ENCODE results near the gene RPS6KA2. TPM values are rescaled to one million over a fixed set of nuclear protein-coding genes. Genes with fewer than 3 reads are reported as not detected.

Gene RPS6KA2
- total RNA-seq, 1 donor from 2014 or later, result 12.3 TPM

GRCh38 chr6:166551754-166552495, 75.1 kb downstream of the RPS6KA2 start:
- peaks cover 6% of the 10 kb centered on the region for H3K4me1 Mint-ChIP-seq
- no peak for TF ChIP-seq CTCF (IDR thresholded peaks at IDR 0.05; ENCODE audit: unreplicated experiment)
- no peaks in the 10 kb centered on the region for H3K27me3 Mint-ChIP-seq (ENCODE audit: low read depth)
- H3K27ac Mint-ChIP-seq, result no peak overlapping the region
- H3K36me3 Mint-ChIP-seq, result no peaks in the 10 kb centered on the region
- no peak overlapping the region for H3K4me3 Mint-ChIP-seq
- DNase-seq (ENCODE audit: low spot score in 2 of 2, unreplicated experiment in 2 of 2), result no peak
- H3K9me3 Mint-ChIP-seq, result no peaks in the 10 kb centered on the region

DNA sequence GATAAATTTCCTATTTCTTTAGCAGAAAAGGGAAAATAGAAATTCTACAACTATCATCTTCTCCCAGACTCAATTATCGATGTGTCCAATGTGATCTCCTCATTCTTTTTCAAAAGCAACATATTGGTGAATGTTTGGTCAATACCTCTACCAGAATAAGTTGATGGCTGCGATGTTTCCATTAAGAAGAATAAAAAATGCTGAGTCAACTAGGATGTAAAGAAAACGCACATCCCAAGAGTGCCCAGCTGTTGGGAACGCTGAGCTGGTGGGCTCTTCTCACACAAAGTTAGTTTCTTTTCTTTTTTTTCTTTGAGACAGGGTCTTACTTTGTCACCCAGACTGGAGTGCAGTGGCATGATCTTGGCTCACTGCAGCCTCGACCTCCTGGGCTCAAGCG, 80.4 kb downstream of the RPS6KA2 start:
- H3K36me3 Mint-ChIP-seq, result no peaks in the 10 kb centered on the region

GRCh38 chr6:166545156-166546034, 81.7 kb downstream of the RPS6KA2 start:
- Mint-ChIP-seq H3K27ac (no peak overlapping the region), H3K4me1 (peaks cover 25% of the 10 kb centered on the region), H3K9me3 (no peaks in the 10 kb centered on the region), H3K36me3 (no peaks in the 10 kb centered on the region), H3K27me3 (ENCODE audit: low read depth) (no peaks in the 10 kb centered on the region), H3K4me3 (no peak overlapping the region)
- no peak for TF ChIP-seq CTCF (IDR thresholded peaks at IDR 0.05; ENCODE audit: unreplicated experiment)
- DNase-seq (ENCODE audit: low spot score in 2 of 2, unreplicated experiment in 2 of 2), result no peak

More for the DNA sequence above, 80.4 kb downstream of the RPS6KA2 start:
- Mint-ChIP-seq H3K4me3 (no peak overlapping the region), H3K27me3 (ENCODE audit: low read depth) (no peaks in the 10 kb centered on the region), H3K4me1 (peaks cover 22% of the 10 kb centered on the region), H3K9me3 (no peaks in the 10 kb centered on the region), H3K27ac (no peak overlapping the region)
- TF ChIP-seq CTCF (IDR thresholded peaks at IDR 0.05; ENCODE audit: unreplicated experiment), result no peak
- no peak for DNase-seq (ENCODE audit: low spot score in 2 of 2, unreplicated experiment in 2 of 2)

GRCh38 chr6:166544296-166544605, 82.8 kb downstream of the RPS6KA2 start:
- H3K27ac Mint-ChIP-seq, result peak overlapping the region; percentile 49
- H3K4me3 Mint-ChIP-seq, result no peak overlapping the region
- no peaks in the 10 kb centered on the region for H3K9me3 Mint-ChIP-seq
- H3K27me3 Mint-ChIP-seq (ENCODE audit: low read depth), result no peaks in the 10 kb centered on the region
- no peaks in the 10 kb centered on the region for H3K36me3 Mint-ChIP-seq
- peaks cover 25% of the 10 kb centered on the region for H3K4me1 Mint-ChIP-seq
- no peak for TF ChIP-seq CTCF (IDR thresholded peaks at IDR 0.05; ENCODE audit: unreplicated experiment)
- DNase-seq (ENCODE audit: low spot score in 2 of 2, unreplicated experiment in 2 of 2), result no peak

- peaks cover 25% of the 10 kb centered on the region for H3K4me1 Mint-ChIP-seq
- peak overlapping the region; percentile 49 for H3K27ac Mint-ChIP-seq
- H3K27me3 Mint-ChIP-seq (ENCODE audit: low read depth), result no peaks in the 10 kb centered on the region
- no peaks in the 10 kb centered on the region for H3K9me3 Mint-ChIP-seq
- no peak for TF ChIP-seq CTCF (IDR thresholded peaks at IDR 0.05; ENCODE audit: unreplicated experiment)
- H3K36me3 Mint-ChIP-seq, result no peaks in the 10 kb centered on the region
- H3K4me3 Mint-ChIP-seq, result no peak overlapping the region
- DNase-seq (ENCODE audit: low spot score in 2 of 2, unreplicated experiment in 2 of 2), result no peak
Measured at GRCh38 chr6:166543603-166544295, 83.3 kb downstream of the RPS6KA2 start.

Measured in mesothelial cell of epicardium (in vitro differentiated cells).